ENCODE data around the gene NAE1. TPM values are rescaled to one million over a fixed set of nuclear protein-coding genes. Genes with fewer than 3 reads are reported as not detected.

NAE1 gene
- total and polyA plus RNA-seq, 12 donors, result 30.9 to 94.7 (median 50.4) TPM

- DNase-seq, result peak; percentile 88 to 94 (median 93)
- WGBS, 4 donors, result 33 to 46% (median 40%) methylated on average over 4 of the region's 4 CpGs
Measured at GRCh38 chr16:66858740-66859396, 28.1 kb upstream of the NAE1 start.

GRCh38 chr16:66857437-66857836 is 26.7 kb upstream of the NAE1 start:
- Histone ChIP-seq H3K27ac (no peak overlapping the region), H3K9me3 (replicated peaks in 1 of 3) (no peaks in the 10 kb centered on the region), H3K36me3 (replicated peaks in 1 of 2) (no peaks in the 10 kb centered on the region), H3K4me1 (replicated peaks in 1 of 2) (peaks cover 0 to 5% of the 10 kb centered on the region in 2 donors), H3K4me3 (no peak overlapping the region), H3K27me3 (no peaks in the 10 kb centered on the region)
- WGBS, 4 donors, result 81 to 86% (median 83%) methylated on average over 6 of the region's 6 CpGs
- intact Hi-C loops (cut with DNase I), result no loop called here
- no peak for DNase-seq
- TF ChIP-seq CTCF (IDR thresholded peaks at IDR 0.05), result no peak
- no peak for TF ChIP-seq POLR2A (IDR thresholded peaks at IDR 0.05)

More at GRCh38 chr16:66858740-66859396, 28.1 kb upstream of the NAE1 start:
- Histone ChIP-seq H3K36me3 (replicated peaks in 1 of 2) (no peaks in the 10 kb centered on the region), H3K9me3 (replicated peaks in 1 of 3) (no peaks in the 10 kb centered on the region), H3K4me3 (no peak overlapping the region), H3K27me3 (no peaks in the 10 kb centered on the region), H3K4me1 (replicated peaks in 1 of 2) (peaks cover 0 to 5% of the 10 kb centered on the region in 2 donors), H3K27ac (no peak overlapping the region)
- TF ChIP-seq POLR2A (IDR thresholded peaks at IDR 0.05) (no peak), CTCF (IDR thresholded peaks at IDR 0.05) (no peak)
- intact Hi-C loops (cut with DNase I), result no loop called here

GRCh38 chr16:66856801-66857200 is 26.0 kb upstream of the NAE1 start:
- DNase-seq, result no peak
- intact Hi-C loops (cut with DNase I), result no loop called here
- H3K36me3 ChIP-seq (replicated peaks in 1 of 2), result no peaks in the 10 kb centered on the region
- TF ChIP-seq POLR2A (IDR thresholded peaks at IDR 0.05) (no peak), CTCF (IDR thresholded peaks at IDR 0.05) (no peak)
- H3K9me3 ChIP-seq (replicated peaks in 1 of 3), result no peaks in the 10 kb centered on the region
- H3K4me1 ChIP-seq (replicated peaks in 1 of 2), result peaks cover 0 to 5% of the 10 kb centered on the region in 2 donors
- H3K27ac ChIP-seq, result no peak overlapping the region
- H3K4me3 ChIP-seq, result no peak overlapping the region
- no peaks in the 10 kb centered on the region for H3K27me3 ChIP-seq
- WGBS, 4 donors, result 95 to 100% (median 100%) methylated on average over 1 to 2 of the region's 2 CpGs; no CpG with 5 or more reads in 1 of the 4 donors

DNA sequence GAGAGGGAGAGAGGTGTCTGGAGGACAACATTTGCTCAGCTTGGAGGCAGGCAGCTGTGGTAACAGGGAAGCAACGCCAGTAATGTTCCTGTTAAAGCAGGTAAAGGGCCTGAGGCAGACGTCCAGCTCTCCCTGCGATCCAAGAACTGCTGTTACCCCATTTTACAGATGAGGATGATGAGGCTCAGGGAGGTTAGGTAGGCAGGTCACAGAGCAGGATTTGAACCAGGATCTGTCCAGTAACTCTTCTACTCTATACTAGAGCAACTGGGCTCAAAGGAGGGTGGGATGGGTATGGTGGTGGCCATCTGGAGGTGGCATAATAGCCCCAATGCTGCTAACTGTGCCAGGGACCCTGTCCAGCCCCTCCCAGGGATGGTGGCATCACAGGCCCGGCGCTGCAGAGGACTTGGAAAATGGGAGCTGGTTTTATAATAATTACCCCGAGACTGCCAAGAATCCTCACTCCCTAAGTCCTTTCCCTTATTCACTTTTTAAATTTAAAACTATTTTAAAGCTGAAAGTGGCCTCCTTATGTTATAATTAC is 25.5 kb upstream of the NAE1 start:
- no peak for TF ChIP-seq CTCF (IDR thresholded peaks at IDR 0.05)
- no peak for TF ChIP-seq POLR2A (IDR thresholded peaks at IDR 0.05)
- Histone ChIP-seq H3K9me3 (replicated peaks in 1 of 3) (no peaks in the 10 kb centered on the region), H3K4me3 (no peak overlapping the region), H3K27me3 (no peaks in the 10 kb centered on the region), H3K27ac (no peak overlapping the region), H3K4me1 (replicated peaks in 1 of 2) (peaks cover 0 to 5% of the 10 kb centered on the region in 2 donors), H3K36me3 (replicated peaks in 1 of 2) (no peaks in the 10 kb centered on the region)
- DNase-seq, result no peak
- intact Hi-C loops (cut with DNase I), result no loop called here
- WGBS, 4 donors, result 86 to 93% (median 91%) methylated on average over 6 of the region's 6 CpGs

Measured in adrenal gland (tissue), 12 donors.